HCT116 (cell line): ENCODE results near the gene ACP4.

Source experiments
- CEBPB ChIP-seq: IDR thresholded peaks from 2 replicates; pipeline ENCODE4 v1.6.1; 2012; ENCODE audit warnings: low read depth
- CTCF ChIP-seq, 3 experiments: fragments of 200-600 bp in 1 of 3; sonication (generic) in 1 of 3; IDR thresholded peaks in 2 of 3; conservative IDR thresholded peaks in 1 of 3; 2 replicates each; pipeline ENCODE4 v1.5.1; 2012 to 2017; ENCODE audit warnings: low read depth in 2 of 3, low read length in 2 of 3, antibody characterized with exemption in 1 of 3, borderline replicate concordance in 1 of 3, control low read depth in 1 of 3, mild to moderate bottlenecking in 1 of 3, mixed read lengths in 1 of 3, mixed run types in 1 of 3, moderate library complexity in 1 of 3; ENCODE audit not compliant: insufficient read depth in 1 of 3
- ELF1 ChIP-seq: IDR thresholded peaks from 2 replicates; pipeline ENCODE4 v1.6.1; 2012; ENCODE audit warnings: low read depth, borderline replicate concordance
- EZH2 ChIP-seq: fragments of 200-600 bp; sonication (generic); IDR thresholded peaks from 2 replicates; pipeline ENCODE4 v1.6.1; 2017; ENCODE audit warnings: antibody characterized with exemption, mixed run types
- EZH2phosphoT487 ChIP-seq: fragments of 200-600 bp; IDR thresholded peaks from 2 replicates; pipeline ENCODE4 v1.6.1; 2018; ENCODE audit warnings: antibody characterized with exemption, borderline replicate concordance
- POLR2A ChIP-seq: IDR thresholded peaks from 2 replicates; pipeline ENCODE4 v1.7.0; 2011; ENCODE audit warnings: borderline replicate concordance; ENCODE audit not compliant: insufficient read depth, insufficient read length; ENCODE audit errors: extremely low read depth
- POLR2AphosphoS5 ChIP-seq: IDR thresholded peaks from 2 replicates; pipeline ENCODE4 v1.6.1; 2011; ENCODE audit warnings: mild to moderate bottlenecking, low read depth, low read length, moderate library complexity
- REST ChIP-seq: IDR thresholded peaks from 2 replicates; pipeline ENCODE4 v1.6.1; 2012; ENCODE audit warnings: low read depth
- TCF7L2 ChIP-seq: IDR thresholded peaks from 2 replicates; pipeline ENCODE4 v1.7.0; 2011; ENCODE audit warnings: borderline replicate concordance, inconsistent platforms; ENCODE audit not compliant: insufficient read depth, insufficient read length; ENCODE audit errors: extremely low read depth
- ZFX ChIP-seq: fragments of 450-650 bp; IDR thresholded peaks from 2 replicates; pipeline ENCODE4 v1.6.1; 2017
- ZNF274 ChIP-seq: fragments of 200-500 bp; sonication (Bioruptor generic); IDR thresholded peaks from 2 replicates; pipeline ENCODE4 v1.6.1; 2014; ENCODE audit warnings: mild to moderate bottlenecking, low read depth, low read length, inconsistent platforms

GRCh38 chr19:50772476-50772875 lies 17.7 kb upstream of the ACP4 start:
- TF ChIP-seq CTCF (IDR thresholded peaks at IDR 0.05 in 2 of 3, conservative IDR thresholded peaks at IDR 0.05 in 1 of 3; ENCODE audit: borderline replicate concordance in 1 of 3, insufficient read depth in 1 of 3, low read depth in 2 of 3, low read length in 2 of 3), result no peak
- no peak for TF ChIP-seq POLR2A
- TF ChIP-seq ZNF274, result no peak
- no peak for TF ChIP-seq ZFX
- no peak for TF ChIP-seq EZH2
- no peak; the same call in 1 of the 2 replicates for TF ChIP-seq ELF1
- TF ChIP-seq CEBPB, result no peak
- no peak for TF ChIP-seq POLR2AphosphoS5
- TF ChIP-seq REST, result no peak
- TF ChIP-seq TCF7L2, result no peak
- TF ChIP-seq EZH2phosphoT487, result no peak
